WTC11 (cell line): ENCODE results near the gene GMEB2. TPM values are rescaled to one million over a fixed set of nuclear protein-coding genes. Genes with fewer than 3 reads are reported as not detected.
A peak's percentile ranks its signal among the peaks of the same experiment; 100 is the strongest.
"Not testable (repeated sequence)": the region's sequence is repeated elsewhere in the genome, so short reads cannot be mapped to it uniquely, and the experiment has no call there.

Experiments
- ATAC-seq: fragments of 200-7000 bp; cut with Tn5 transposase; 2 replicates; pipeline ENCODE4 v1.10.0; 2021; ENCODE audit warnings: mild to moderate bottlenecking, moderate library complexity
- CTCF ChIA-PET: fragments of 300-600 bp; sonication (Branson Sonifier 250); formaldehyde crosslinking; loops from one replicate; lab custom pipeline; 2021; ENCODE audit warnings: antibody characterized with exemption; lab: Charles Lee
- POLR2A ChIA-PET: fragments of 350-600 bp; sonication (Branson Sonifier 250); formaldehyde crosslinking; loops from one replicate; lab custom pipeline; 2021; ENCODE audit warnings: antibody characterized with exemption; lab: Charles Lee
- DNase-seq: peaks from one replicate; pipeline ENCODE4 v3.0.0; 2021; ENCODE audit warnings: low spot score
- H3K27ac Mint-ChIP-seq: 2 replicates; pipeline ENCODE4 v1.8.0; 2021; ENCODE audit warnings: mixed read lengths
- H3K27me3 Mint-ChIP-seq: 2 replicates; pipeline ENCODE4 v1.8.0; 2021; ENCODE audit warnings: low read depth, mild to moderate bottlenecking, moderate library complexity, mixed read lengths
- H3K36me3 Mint-ChIP-seq: 2 replicates; pipeline ENCODE4 v1.8.0; 2021; ENCODE audit warnings: mixed read lengths
- H3K4me1 Mint-ChIP-seq: 2 replicates; pipeline ENCODE4 v1.8.0; 2022; ENCODE audit warnings: mixed read lengths
- H3K4me3 Mint-ChIP-seq: 2 replicates; pipeline ENCODE4 v1.8.0; 2021; ENCODE audit warnings: mild to moderate bottlenecking, moderate library complexity, mixed read lengths
- H3K9me3 Mint-ChIP-seq: 2 replicates; pipeline ENCODE4 v1.8.0; 2021; ENCODE audit warnings: mixed read lengths
- ATF1 ChIP-seq: sonication (generic); formaldehyde crosslinking; IDR thresholded peaks from 2 replicates; pipeline ENCODE4 v1.8.1; 2023; ENCODE audit warnings: mild to moderate bottlenecking, moderate library complexity, missing genetic modification reagents
- CBFB ChIP-seq: sonication (generic); formaldehyde crosslinking; IDR thresholded peaks from 2 replicates; pipeline ENCODE4 v1.8.1; 2022; ENCODE audit warnings: mild to moderate bottlenecking, low read depth, missing genetic modification reagents
- CREB1 ChIP-seq: sonication (generic); formaldehyde crosslinking; IDR thresholded peaks from 2 replicates; pipeline ENCODE4 v1.8.0; 2023; ENCODE audit warnings: mild to moderate bottlenecking, missing genetic modification reagents
- E2F4 ChIP-seq: sonication (generic); formaldehyde crosslinking; IDR thresholded peaks from 2 replicates; pipeline ENCODE4 v1.8.1; 2022; ENCODE audit warnings: low read depth, mild to moderate bottlenecking, moderate library complexity, missing genetic modification reagents, borderline replicate concordance
- FOXP4 ChIP-seq: sonication (generic); formaldehyde crosslinking; IDR thresholded peaks from 2 replicates; pipeline ENCODE4 v1.8.0; 2022; ENCODE audit warnings: mild to moderate bottlenecking, missing genetic modification reagents
- HMGA2 ChIP-seq: fragments of 250-450 bp; sonication (Bioruptor Pico); IDR thresholded peaks from 2 replicates; pipeline ENCODE4 v1.4.0; 2021; ENCODE audit warnings: mild to moderate bottlenecking, moderate library complexity
- HMGXB4 ChIP-seq: sonication (generic); formaldehyde crosslinking; IDR thresholded peaks from 2 replicates; pipeline ENCODE4 v1.8.1; 2023; ENCODE audit warnings: mild to moderate bottlenecking, moderate library complexity, missing genetic modification reagents
- NR2C2 ChIP-seq: sonication (generic); formaldehyde crosslinking; IDR thresholded peaks from 2 replicates; pipeline ENCODE4 v1.8.0; 2022; ENCODE audit warnings: mild to moderate bottlenecking, missing genetic modification reagents
- NR3C1 ChIP-seq: sonication (generic); formaldehyde crosslinking; conservative IDR thresholded peaks from 2 replicates; pipeline ENCODE4 v1.8.1; 2023; ENCODE audit warnings: low read depth, mild to moderate bottlenecking, missing genetic modification reagents
- RELA ChIP-seq: sonication (generic); formaldehyde crosslinking; IDR thresholded peaks from 2 replicates; pipeline ENCODE4 v1.8.1; 2022; ENCODE audit warnings: missing genetic modification reagents, mild to moderate bottlenecking, borderline replicate concordance
- SMAD4 ChIP-seq: sonication (generic); formaldehyde crosslinking; IDR thresholded peaks from 2 replicates; pipeline ENCODE4 v1.8.0; 2022; ENCODE audit warnings: mild to moderate bottlenecking, missing genetic modification reagents
- USF1 ChIP-seq: sonication (generic); formaldehyde crosslinking; IDR thresholded peaks from 2 replicates; pipeline ENCODE4 v1.8.0; 2022; ENCODE audit warnings: mild to moderate bottlenecking, missing genetic modification reagents
- ZNF512 ChIP-seq: sonication (generic); formaldehyde crosslinking; IDR thresholded peaks from 2 replicates; pipeline ENCODE4 v1.8.1; 2022; ENCODE audit warnings: missing genetic modification reagents, borderline replicate concordance
- total RNA-seq: library from RNA; stranded (reverse); gene quantifications from 3 replicates; pipeline ENCODE4 v1.2.3, GENCODE V29; 2021
- TF ChIP-seq, protein P1 (sequence below): sonication (generic); formaldehyde crosslinking; IDR thresholded peaks from 2 replicates; pipeline ENCODE4 v1.8.1; 2023; ENCODE audit warnings: mild to moderate bottlenecking, missing genetic modification reagents, moderate library complexity
- TF ChIP-seq, protein P2 (sequence below): sonication (generic); formaldehyde crosslinking; IDR thresholded peaks from 2 replicates; pipeline ENCODE4 v1.8.1; 2023; ENCODE audit warnings: mild to moderate bottlenecking, missing genetic modification reagents

The GMEB2 gene
- total RNA-seq, 1 experiment from 2014 or later, result 14.8 TPM

GRCh38 chr20:63560333-63560805 is 66.5 kb downstream of the GMEB2 start (continued):
- TF ChIP-seq CREB1 (CRISPR knock-in tag) (no peak), ATF1 (CRISPR knock-in tag) (no peak), CBFB (no peak)
- TF ChIP-seq, protein P1, sequence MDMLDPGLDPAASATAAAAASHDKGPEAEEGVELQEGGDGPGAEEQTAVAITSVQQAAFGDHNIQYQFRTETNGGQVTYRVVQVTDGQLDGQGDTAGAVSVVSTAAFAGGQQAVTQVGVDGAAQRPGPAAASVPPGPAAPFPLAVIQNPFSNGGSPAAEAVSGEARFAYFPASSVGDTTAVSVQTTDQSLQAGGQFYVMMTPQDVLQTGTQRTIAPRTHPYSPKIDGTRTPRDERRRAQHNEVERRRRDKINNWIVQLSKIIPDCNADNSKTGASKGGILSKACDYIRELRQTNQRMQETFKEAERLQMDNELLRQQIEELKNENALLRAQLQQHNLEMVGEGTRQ (CRISPR knock-in tag), result no peak
- TF ChIP-seq, all 79 proteins: peak for 0

- H3K9me3 Mint-ChIP-seq, ATAC-seq, H3K36me3 Mint-ChIP-seq, H3K27me3 Mint-ChIP-seq, POLR2A ChIA-PET, H3K4me3 Mint-ChIP-seq, H3K4me1 Mint-ChIP-seq, H3K27ac Mint-ChIP-seq: not testable (repeated sequence)
- CTCF ChIA-PET, result interaction anchor here (0.6 kb wide), 1 partner anchor 718 kb away, joined by 3 read pairs; no protein-coding TSS in a partner anchor
- TF ChIP-seq USF1 (CRISPR knock-in tag), result peak; percentile 52; the same call in 1 of the 2 replicates
- TF ChIP-seq, protein P1 (CRISPR knock-in tag), result peak; percentile 43
- peak; percentile 59 for DNase-seq
Observed at GRCh38 chr20:63559485-63560332, 67.2 kb downstream of the GMEB2 start.

DNA sequence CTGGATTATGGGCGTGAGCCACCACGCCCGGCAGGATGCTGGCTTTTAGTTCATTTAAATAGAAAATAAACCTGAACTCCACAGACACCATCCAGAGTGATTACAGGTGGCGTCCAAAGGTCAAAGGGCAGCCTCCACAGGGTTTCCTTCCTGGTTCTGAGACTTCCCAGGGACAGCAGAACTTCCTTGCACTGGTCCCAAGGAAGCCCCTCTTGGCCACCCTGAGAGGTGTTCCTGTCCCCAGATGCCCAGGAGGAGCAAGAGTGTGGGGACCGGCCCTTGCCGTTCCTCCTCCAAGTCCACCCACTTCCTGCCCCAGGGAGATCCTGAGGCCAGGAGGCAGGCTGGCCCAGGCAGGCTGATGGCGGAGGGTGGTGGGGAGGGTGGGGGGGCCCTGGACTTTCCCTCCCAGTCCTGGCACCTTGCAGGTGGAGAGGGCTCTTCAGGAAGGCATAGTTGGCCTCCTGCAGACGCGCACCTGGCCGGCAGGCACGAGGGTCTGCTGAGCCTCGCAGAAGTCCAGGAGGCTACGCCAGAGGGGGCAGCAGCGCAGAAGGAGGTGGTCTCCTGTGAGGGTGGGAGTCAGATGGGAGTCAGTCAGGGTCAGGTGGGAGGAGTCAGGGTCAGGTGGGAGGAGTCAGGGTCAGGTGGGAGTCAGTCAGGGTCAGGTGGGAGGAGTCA is 68.0 kb downstream of the GMEB2 start:
- Mint-ChIP-seq H3K27ac (no peak overlapping the region), H3K9me3 (no peaks in the 10 kb centered on the region), H3K4me1 (peaks cover 3% of the 10 kb centered on the region; the same call in 1 of the 2 replicates), H3K27me3 (no peaks in the 10 kb centered on the region), H3K36me3 (peaks cover 3% of the 10 kb centered on the region), H3K4me3 (no peak overlapping the region)
- ATAC-seq (peak; percentile 15; the same call in 1 of the 2 replicates), DNase-seq (peak; percentile 42)
- ChIA-PET CTCF (interaction anchor here (0.6 kb wide), 1 partner anchor 717 kb away, joined by 3 read pairs; no protein-coding TSS in a partner anchor), POLR2A (no interaction called here)
- TF ChIP-seq, protein P2, sequence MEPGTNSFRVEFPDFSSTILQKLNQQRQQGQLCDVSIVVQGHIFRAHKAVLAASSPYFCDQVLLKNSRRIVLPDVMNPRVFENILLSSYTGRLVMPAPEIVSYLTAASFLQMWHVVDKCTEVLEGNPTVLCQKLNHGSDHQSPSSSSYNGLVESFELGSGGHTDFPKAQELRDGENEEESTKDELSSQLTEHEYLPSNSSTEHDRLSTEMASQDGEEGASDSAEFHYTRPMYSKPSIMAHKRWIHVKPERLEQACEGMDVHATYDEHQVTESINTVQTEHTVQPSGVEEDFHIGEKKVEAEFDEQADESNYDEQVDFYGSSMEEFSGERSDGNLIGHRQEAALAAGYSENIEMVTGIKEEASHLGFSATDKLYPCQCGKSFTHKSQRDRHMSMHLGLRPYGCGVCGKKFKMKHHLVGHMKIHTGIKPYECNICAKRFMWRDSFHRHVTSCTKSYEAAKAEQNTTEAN (CRISPR knock-in tag), result no peak
- TF ChIP-seq ZNF512 (no peak), HMGA2 (CRISPR knock-in tag) (no peak), NR2C2 (CRISPR knock-in tag) (no peak), NR3C1 (CRISPR knock-in tag) (no peak), FOXP4 (no peak), RELA (no peak), USF1 (CRISPR knock-in tag) (no peak), SMAD4 (CRISPR knock-in tag) (no peak), E2F4 (CRISPR knock-in tag) (no peak), HMGXB4 (CRISPR knock-in tag) (no peak)
